Measurements from ENCODE around the gene HOXA4.

HOXA4 gene

DNA sequence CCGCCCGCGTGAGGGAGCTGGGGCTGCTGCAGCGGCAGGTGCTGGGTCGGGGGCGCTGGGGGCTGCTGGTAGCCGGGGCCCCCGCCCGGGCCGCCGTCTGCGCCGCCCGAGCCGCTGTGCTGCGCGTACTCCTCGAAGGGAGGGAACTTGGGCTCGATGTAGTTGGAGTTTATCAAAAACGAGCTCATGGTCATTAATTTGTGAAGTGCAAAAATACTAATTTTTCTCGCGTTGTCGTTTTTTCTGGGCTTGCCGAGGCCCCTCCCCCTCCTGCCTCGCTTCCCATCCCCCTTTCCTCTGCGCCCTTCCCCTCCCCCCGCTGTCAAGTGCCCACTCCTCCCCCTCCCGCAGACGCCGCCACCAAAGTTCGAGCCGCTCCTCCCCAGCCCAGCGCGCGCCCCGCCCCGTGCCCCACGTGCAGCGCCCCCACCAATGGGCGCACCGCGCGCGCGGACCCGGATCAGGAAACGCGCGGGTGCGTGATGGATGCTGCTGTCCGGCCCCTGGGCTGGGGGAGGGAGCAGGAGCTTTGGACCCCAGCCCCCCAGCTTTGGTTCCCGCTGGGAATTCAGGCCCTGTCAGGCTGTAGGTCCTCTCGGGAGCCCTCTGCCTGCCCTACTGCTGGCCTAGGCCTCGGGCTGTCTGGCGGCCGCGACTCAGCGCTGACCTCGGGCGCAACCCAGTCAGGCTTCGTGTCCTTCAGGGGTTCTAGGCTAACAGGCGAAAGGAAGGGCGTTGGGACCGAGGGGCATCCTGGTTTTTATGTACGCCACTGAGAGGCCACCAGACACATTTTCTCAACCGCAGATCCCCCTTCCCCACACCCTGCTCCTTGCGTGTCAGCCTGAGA, at the start of gene HOXA4:
HOXA4 (minus strand) TSS at position 218 of the 850 bp plus-strand sequence; CDS start at position 194, 24 bp downstream.
- no peak for DNase-seq (ENCODE audit: low read depth)

DNA sequence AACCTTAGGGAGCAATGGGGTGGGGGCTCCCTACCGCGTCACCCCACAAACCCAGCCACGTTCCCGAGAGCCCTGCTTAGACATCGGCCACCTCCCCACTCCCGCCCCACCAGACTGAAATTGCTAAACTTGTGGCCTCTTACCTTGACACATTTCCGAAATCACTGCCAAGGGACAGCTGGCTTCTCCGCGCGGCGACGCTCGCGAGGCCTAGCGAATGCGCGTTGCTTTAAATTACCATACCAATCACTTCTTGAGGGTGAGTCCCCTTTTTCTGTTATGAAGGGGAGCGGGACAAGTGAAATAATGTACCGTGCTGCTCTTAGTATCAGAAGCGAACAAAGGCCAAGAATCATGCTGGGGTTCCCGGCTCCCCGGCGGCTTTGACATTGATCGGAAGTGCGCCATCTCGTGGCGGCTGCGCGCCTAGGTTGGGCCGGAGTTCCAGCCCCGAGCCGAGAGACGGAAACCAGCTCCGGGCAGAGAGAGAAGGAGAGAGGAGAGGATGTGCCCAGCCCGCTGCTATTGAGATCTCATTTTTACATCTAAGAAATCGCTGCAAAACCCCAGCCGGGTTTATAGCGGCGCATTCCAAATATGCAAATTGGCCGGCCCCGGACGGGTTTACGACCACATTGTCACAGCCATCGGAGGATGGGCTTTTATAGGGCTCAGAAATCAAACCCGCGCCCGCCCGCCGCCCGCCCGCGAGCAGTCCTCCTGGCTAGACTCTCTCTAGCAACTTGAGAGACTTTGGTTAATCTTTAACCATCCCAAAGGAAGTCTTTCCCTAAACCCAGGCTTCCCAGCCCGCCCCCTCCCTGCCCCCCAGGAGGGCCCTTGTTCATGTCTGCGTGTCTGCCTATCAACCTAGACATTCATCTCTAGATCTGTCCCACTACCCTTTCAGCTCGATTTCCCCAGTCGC, 49.2 kb upstream of the HOXA4 start:
- DNase-seq (ENCODE audit: low read depth): no peak

DNA sequence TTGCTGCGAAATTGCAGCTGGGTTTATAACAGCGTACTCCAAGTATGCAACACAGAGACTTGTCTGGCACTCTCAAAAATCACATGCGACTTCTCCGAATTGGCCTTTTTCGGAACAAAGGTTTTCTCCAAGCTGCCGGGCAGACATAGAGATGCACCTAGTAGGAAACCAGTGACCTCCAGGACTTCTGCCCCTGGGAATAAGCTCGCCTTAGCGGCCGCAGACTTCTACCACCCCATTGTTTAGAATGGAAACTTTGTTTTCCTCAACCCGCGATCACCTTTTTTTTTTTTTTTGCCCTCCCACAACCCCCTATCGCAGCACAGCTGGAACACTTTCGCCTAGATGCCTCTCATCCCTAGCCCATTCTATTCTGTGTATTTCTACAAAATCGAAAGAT, 48.5 kb upstream of the HOXA4 start:
- DNase-seq (ENCODE audit: low read depth): no peak

DNA sequence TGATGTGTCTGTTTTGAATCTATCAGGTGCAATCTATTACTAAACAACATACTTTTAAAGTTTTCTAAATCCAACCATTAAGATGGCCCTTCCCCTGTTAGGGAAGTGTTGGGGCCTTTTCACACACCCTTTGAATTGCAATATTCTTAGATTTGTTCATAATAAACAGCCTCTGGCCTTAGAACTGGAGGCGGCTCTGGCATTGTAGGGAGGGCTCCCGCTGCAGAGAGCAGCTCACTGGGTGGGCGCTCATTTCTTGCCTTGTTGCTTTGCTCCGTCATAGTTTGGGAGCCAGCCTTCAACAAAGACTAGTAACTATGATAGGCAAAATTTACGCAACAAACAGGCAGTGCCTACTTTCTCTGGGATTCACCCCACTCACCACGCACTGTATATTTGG, 47.8 kb upstream of the HOXA4 start:
- DNase-seq (ENCODE audit: low read depth): no peak

DNA sequence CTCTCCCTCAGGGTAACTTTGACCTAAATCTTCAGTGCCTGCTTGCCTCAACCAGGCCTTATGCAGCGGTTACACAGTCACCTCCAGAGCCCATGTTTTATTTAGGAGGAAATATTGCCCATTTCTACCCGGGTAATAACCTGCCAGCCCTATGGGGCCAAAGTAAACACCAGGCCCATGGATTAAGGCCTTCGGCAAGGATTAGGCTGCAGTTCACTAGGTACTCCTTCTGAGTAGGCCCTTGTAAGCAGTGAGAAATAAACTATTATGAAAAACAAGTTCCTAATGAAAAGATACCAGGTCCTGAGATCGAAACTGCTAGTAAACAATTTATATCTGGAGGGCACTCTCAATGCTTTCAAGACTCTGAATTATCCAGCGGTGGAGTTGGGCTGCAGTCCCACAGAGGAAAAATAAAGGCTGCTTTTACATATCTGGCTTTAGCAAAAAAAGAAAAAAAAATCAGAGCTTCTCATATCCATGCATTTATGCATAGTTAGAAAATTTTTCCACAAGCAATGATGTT, 47.3 kb upstream of the HOXA4 start:
- DNase-seq (ENCODE audit: low read depth): no peak

DNA sequence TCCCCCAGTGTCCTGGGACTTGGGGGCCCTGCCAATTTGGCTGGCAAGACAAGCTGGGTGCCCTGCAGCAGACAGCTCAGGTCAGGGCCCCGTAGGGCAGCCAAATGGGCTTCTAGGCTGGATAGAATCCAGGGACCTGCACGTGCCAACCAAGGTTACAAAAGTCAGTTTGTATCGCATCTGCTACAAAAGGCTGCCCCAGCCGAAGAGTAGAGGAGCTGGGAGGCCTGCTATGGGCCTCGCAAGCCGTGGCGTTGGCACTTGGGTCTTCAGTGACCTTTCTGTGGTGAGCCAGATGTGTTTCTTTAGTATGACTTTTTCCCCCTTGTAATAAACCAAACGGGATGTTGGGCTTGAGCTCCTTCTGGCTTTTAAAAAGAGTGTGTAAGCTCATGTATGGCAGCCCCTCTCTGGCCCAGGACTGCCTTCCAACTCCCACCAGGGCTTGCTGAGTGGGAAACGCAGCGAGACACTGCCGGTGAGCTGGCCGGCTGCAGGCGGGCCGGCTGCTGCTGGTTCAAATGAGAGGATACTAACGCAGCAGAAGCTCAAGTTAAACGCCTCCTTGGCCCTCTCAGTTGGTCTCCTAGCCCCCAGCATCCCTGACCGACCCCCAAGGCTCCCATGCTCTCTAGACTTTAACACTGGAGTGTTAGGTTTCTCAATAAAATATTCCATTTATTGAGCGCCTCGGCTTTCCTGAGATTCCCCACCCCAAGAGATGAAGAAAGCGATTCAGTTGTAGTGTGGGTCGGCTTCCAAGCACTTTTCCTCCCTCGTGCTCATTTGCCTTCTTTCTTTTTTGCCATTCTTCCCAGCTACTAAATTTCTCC, 46.6 kb upstream of the HOXA4 start:
- DNase-seq (ENCODE audit: low read depth): no peak

DNA sequence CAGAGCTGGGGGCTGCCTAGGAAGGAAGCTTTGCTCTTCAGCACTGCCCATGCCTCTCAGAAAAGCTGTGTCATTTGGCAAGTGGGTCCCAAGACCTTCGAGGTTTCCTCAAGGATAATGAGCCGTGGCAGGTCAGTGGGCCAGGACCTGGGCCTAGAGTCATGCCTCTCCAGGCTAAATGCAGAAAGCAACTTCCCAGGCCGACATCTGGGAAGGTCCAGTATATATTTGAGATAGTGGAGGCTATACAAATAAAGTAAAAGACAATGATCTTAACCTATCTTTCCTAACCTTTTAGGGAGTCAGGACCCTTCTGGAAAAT, 45.9 kb upstream of the HOXA4 start:
- DNase-seq (ENCODE audit: low read depth): no peak

DNA sequence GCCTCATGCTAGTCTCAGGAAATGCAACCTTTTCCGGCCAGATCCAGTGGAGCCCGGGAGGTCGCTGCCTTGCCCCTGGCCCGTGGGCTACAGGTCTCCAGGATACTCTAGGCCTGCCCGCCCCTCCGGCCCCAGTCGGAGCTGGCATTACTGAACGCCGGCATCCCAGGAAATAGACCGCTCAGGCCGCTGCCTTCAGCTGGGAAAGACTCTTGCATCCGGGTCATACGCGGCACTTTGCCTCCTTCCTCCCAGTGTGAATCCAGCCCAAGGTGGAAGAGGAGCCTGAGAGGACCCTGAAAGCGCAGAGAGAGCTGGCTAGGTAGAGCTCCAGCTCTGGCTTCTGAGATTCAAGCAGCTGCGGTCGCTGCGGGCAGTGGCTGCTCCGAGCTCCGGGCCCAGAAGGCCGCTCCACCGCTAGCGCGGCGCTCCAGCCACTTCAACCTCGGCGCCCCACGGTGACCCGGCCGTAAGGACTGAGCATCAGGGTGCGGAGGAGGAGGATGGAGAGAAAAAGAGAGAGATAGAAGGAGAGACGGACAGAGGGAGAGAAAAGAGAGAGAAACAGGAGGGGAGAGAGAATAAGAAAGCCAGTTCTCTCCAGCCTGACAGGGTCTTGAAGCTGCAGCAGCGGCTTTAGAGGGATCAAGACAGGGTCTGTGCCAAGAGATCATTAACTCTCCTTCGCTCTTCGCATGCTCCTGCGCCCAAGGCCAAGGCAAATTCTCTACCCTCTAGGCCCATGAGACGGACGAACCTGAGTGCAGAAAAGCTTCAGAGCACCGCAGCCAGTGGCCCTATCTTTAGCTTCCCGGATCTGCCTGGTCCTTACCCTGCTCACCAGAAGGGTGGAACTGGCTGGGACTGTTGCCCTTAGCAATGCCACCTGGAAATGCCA, 45.3 kb upstream of the HOXA4 start:
- DNase-seq (ENCODE audit: low read depth): no peak

DNA sequence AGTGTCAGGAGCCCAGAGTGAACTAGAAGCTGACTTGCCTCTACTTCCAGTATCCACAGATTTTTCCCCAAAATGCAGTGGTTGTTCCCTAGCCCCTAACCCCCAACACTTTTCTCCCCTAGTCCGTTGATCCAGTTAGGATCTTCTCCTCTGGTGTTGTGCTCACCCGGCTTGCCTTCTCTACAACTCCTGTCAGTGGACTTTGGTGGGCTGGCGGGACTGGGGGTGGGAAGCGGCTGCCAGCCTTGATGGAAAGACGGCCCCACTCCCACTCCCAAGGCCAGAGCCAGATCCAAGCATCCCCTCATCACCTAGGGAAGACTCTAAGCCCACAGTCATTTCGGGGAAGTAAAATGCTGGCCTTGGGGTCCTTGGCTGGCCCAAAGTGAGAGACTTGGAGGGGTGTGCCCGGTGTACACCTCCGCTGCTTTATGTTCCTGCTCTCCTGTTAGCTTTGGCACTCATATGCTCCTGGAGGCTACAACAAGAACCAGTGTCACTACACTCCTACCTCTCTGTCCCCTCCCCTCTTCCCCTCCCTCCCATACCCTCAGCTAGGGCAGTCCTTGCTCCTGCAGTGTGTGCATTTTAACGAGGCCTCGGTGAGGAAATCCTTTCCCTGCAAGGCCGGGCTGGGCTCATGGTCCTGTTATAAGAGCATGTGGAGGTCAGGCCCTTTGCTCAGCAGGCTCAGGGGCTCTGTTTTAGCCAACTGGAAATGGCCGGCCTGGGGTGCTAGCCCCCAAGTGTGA, 44.5 kb upstream of the HOXA4 start:
- DNase-seq (ENCODE audit: low read depth): no peak

DNA sequence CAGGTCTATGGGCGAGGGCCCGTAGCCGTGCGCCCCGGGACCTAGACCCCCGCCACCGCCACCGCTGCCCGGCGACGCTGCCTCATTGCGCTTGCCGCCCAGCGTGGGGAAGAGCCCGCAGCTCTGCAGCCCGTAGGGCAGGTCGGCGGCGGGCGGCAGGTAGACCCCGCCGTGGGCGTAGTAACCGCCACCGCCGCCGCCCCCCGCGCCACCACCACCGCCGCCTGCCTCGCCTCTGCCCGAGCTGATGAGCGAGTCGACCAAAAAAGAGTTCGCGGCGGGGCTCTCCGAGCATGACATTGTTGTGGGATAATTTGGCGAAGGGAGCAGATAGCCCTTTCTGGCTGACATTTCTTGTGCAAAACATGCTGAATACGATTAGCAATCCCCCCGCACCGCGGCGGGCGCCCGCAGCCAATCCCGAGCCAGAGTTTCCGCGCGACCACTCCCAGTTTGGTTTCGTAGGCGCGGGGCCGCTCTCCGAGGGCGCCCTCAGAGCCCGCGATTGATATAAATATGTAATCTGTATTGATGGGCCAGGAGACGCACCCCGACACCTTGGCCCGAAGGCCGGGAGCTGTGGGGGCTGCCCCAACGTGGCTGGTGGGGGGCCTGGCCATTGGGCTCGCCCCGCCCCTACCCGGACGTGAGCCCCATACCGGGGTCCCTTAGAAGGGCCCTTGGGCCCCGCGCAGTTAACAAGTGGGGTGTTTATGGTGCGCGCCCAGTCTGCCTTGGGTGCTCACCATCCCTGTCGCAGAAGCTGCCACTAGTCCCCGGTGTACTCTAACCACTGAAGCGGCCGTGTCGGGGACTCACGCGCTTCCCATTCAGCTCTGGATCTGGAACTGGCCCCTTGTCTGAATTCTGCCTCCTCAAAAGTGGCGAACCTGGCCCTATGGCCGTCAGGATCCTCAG, 43.7 kb upstream of the HOXA4 start, which contains the start of gene HOXA10:
HOXA10 (minus strand) TSS at position 365 of the 918 bp plus-strand sequence; CDS start at position 351, 14 bp downstream.
- DNase-seq (ENCODE audit: low read depth): no peak

DNA sequence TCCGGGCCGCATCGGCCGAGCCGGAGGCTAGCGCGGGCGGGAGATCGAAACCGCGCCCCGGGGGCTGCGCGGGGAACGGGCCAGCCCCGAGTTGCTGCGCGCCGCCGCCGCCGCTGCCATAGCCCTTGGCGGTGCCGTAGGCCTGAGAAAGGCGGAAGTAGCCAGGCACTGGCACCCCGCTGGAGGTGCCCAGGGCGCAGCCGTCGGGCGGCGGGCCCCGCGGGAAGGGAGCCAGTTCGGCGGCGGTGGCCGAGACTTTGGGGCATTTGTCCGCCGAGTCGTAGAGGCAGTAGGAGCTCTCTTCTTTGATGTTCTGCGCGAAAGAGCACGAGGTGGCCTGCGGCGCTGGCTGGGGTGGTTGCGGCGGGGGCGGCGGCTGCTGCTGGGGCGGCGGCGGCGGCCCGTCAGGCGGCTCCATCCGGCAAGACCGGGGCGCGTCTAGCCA, 43.0 kb upstream of the HOXA4 start:
- DNase-seq (ENCODE audit: low read depth): no peak

DNA sequence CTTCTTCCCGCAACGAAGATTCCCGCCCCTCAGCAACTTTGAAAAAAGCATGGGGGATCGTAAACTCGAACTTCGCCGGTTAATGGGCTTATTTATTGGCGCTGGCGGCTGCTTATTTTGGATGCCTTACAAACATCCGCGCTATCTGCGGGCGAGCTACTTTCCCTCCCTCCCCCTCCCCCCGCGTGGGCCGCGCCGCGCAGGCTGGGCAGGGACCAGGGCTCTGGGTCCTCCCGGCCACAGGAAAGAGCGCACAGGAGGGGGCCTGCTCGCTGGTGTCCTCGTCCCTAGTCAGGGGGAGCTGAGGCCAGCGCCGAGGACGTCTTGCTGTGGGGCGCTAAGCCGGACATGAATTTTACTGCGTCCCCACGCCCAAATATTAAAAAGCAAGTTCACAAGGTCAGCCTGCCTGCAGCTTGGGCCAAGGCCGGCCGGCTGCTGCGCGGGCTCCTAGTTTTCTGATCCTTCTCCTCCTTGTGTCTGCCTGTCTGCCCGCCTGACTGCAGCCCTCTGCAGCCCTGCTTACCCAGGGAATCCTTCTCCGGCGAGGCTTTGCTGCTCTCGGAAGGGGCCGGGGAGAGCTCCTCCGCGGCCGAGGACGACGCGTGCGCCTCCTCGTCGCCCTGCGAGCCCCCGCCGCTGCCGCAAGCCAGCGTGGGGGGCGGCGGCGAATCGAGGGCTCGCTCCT, 42.4 kb upstream of the HOXA4 start:
- no peak for DNase-seq (ENCODE audit: low read depth)

DNA sequence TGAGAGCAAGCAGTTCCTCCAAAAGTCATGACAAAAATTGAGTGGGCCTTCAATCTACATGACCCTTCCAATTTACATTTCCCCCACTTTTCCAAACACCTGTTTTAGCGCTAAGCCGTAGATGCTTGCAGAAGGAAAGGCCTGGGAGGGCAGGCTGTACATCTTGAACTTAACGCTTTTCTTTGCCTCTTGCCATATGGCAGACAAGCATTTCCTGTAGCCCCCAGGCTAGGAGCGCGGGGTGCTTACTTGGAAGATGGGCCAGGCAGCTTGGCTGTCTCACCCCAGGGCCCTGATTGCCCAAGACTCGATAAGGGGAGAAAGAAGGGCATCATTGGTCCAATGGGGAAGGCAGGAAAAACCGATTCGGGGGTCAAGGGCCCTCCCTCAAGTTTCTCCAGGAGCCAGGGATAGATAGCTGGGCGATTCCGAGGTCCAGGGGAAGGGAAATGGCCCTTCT, 41.8 kb upstream of the HOXA4 start:
- DNase-seq (ENCODE audit: low read depth): no peak

DNA sequence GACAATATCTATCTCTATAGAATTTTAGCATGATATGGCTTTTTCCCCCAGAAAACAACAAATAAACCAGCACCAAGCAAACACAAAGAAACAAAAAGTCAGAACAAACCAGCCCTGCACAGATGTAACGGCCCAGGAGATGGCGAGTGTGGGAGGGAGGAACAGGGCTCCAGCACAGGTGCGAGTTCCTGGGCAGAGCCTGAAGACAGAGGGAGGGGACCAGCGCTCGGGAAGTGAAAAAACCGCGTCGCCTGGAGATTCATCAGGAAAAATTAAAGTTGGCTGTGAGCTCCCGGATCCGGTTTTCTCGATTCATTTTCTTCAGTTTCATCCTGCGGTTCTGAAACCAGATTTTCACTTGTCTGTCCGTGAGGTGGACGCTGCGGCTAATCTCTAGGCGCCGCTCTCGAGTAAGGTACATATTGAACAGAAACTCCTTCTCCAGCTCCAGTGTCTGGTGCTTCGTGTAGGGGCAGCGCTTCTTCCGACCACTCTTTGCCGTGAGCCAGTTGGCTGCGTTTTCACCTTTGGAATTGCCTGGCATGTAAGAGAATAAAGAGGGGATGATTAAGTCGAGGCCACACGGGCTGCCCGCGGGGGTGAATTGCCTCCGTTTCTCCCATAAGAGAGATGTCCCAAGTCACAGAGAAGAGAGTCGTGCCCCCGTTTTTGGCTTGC, 41.2 kb upstream of the HOXA4 start:
- no peak for DNase-seq (ENCODE audit: low read depth)

DNA sequence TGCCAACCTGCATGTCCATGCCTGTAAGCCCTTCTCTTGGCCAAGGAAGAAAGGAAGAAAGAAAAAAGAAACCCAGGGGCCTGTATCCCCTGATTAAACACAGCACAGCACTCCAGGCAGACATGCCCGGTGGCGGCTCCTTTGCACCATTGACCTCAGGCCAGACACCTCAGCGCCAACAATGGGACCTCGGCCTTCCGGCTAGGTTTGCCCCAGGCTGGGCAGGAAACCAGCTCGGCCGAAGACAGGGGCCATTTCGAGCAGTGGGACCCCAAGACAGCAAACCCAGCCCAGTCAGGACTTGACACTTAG, 40.7 kb upstream of the HOXA4 start:
- no peak for DNase-seq (ENCODE audit: low read depth)

DNA sequence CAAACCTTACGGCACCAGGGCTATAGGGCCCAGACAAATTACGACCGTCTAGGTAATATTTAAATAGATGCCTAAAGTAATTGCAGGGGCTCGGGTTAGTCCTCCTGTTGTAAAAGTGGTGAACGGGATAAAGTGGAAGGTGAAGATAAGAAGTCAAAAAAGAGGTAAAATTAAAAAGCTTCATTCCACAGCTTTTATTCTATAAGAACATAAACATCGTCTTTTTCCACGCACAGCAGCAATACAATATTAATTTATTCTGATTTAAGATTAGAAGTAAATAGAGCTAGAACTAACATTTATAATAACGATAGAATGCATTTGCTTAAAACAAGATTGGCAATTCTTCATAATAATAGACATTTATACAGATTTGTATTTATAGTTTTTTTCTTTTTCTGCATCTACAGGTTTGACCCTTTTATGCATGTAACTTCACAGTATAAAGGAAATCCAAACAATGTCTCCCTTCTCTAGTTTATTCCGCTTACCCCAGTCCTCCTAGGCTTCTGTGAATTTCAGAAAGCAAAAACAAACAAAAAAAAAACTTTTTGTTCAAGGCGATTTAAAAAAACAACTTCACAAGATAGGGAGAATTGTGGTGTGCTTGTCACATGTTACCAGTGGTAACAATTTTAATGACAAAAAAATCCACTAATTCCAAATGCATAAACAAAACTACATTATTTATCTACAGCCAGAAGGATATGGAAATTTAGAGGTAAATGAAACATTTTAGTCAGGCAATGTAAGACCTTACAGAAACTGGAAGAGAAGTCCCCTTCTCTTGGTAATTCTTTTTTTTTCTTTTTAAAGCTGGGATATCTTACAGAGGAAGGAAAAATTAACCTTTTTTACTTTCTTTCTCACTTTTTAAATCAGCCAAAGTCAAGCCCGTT, 40.1 kb upstream of the HOXA4 start:
- no peak for DNase-seq (ENCODE audit: low read depth)
